Epithelial cell of proximal tubule (primary cell): ENCODE results near the gene EPG5. TPM values are rescaled to one million over a fixed set of nuclear protein-coding genes. Genes with fewer than 3 reads are reported as not detected.

Experiments
- DNase-seq: peaks from one replicate; pipeline ENCODE4 v3.0.0-alpha.2; 2011; ENCODE audit warnings: low read depth
- H3K4me3 ChIP-seq: 2 replicates; pipeline ENCODE4 v1.5.1; 2011; ENCODE audit warnings: low read depth, mild to moderate bottlenecking, low read length
- CTCF ChIP-seq: conservative IDR thresholded peaks from 2 replicates; pipeline ENCODE4 v1.5.1; 2012; ENCODE audit warnings: low read depth, mild to moderate bottlenecking, low read length
- total RNA-seq: library from RNA; depleted of rRNA; stranded (reverse); fragments of >200 nt; gene quantifications from 2 replicates; pipeline ENCODE4 v1.2.3, GENCODE V29; 2015

EPG5 gene
- total RNA-seq, 1 donor from 2014 or later, result 10.7 TPM

GRCh38 chr18:46008531-46008930, 41.4 kb upstream of the EPG5 start:
- no peak overlapping the region for H3K4me3 ChIP-seq
- no peak for TF ChIP-seq CTCF
- no peak for DNase-seq

GRCh38 chr18:46007165-46007564, 40.0 kb upstream of the EPG5 start:
- DNase-seq, result no peak
- H3K4me3 ChIP-seq, result no peak overlapping the region
- TF ChIP-seq CTCF, result no peak

DNA sequence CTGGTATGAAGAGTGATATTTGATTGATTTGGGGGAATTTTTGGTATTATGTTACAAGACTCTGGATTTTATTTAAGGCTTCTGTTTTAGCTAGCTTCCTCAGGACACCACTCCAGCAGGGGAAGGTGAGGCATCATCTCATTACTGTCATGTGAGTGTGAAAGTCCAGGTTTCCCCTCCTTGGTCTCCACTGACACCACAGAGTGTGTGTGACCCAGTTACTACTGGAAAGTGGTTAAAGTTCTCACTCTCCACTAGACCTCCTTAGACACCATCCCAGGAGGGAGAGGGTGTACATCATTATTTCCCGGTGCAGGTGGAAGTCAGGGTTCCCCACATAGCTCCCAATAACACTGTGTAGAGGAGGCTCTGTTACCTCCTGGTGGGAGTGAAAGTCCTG, 35.8 kb upstream of the EPG5 start:
- DNase-seq, result no peak
- no peak for TF ChIP-seq CTCF
- no peak overlapping the region for H3K4me3 ChIP-seq

GRCh38 chr18:46001892-46002291, 34.8 kb upstream of the EPG5 start:
- DNase-seq, result no peak
- H3K4me3 ChIP-seq, result no peak overlapping the region
- TF ChIP-seq CTCF, result no peak

- no peak for TF ChIP-seq CTCF
- no peak for DNase-seq
- no peak overlapping the region for H3K4me3 ChIP-seq
Measured at GRCh38 chr18:46001074-46001473, 33.9 kb upstream of the EPG5 start.

GRCh38 chr18:45999536-45999935, 32.4 kb upstream of the EPG5 start:
- DNase-seq, result no peak
- no peak for TF ChIP-seq CTCF
- no peak overlapping the region for H3K4me3 ChIP-seq

DNA sequence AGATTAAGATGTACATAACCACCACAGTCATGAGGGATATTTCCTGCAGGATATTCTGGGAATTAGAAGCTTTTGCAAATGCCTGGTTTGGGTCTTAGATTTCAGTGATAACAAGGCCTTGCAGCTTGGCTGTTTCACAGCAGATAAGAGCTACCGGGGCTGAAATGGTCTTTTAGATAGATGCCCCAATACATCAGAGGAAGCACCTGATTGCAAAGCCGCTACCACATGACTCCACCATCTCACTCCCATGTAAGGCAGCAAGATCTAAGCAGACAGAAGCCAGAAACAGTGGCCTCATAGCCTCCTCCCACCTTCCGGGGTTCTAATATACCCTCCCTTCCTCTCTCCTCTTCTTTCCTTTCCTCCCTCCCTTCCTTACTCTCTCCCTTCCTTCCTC, 31.1 kb upstream of the EPG5 start:
- H3K4me3 ChIP-seq, result no peak overlapping the region
- DNase-seq, result no peak
- no peak for TF ChIP-seq CTCF
